SIG-M5 treated with dmso at 0.1 percent for 504 hours (cell line): ENCODE results near the gene PHLDA3.
"Not testable (repeated sequence)": the region's sequence is repeated elsewhere in the genome, so short reads cannot be mapped to it uniquely, and the experiment has no call there.

Source experiments
- DNase-seq: peaks from one replicate; lab custom pipeline; 2025; ENCODE audit not compliant: unreplicated experiment; lab: John Stamatoyannopoulos, UW

PHLDA3 gene

DNA sequence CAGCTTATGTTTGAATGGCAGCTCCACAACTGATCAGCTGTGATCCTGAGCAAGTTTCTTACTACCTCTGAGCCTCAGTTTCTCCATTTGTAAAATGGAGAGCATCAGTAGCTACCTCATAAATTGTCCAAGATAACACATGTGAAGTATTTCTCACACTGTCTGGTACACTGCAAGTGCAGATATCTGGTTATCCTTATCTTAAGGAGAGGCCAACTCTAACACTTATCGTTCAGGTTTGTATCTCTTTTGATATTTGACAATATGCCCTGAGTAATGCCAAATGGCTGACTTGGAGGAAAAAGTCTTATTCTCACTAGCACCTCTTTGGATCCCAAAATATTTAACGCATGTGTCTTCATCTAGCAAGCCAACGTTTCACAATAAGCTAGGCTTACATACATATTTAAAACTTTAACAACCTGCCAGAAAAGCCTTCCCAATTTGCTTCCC is 35.2 kb upstream of the PHLDA3 start:
- no peak for DNase-seq

DNA sequence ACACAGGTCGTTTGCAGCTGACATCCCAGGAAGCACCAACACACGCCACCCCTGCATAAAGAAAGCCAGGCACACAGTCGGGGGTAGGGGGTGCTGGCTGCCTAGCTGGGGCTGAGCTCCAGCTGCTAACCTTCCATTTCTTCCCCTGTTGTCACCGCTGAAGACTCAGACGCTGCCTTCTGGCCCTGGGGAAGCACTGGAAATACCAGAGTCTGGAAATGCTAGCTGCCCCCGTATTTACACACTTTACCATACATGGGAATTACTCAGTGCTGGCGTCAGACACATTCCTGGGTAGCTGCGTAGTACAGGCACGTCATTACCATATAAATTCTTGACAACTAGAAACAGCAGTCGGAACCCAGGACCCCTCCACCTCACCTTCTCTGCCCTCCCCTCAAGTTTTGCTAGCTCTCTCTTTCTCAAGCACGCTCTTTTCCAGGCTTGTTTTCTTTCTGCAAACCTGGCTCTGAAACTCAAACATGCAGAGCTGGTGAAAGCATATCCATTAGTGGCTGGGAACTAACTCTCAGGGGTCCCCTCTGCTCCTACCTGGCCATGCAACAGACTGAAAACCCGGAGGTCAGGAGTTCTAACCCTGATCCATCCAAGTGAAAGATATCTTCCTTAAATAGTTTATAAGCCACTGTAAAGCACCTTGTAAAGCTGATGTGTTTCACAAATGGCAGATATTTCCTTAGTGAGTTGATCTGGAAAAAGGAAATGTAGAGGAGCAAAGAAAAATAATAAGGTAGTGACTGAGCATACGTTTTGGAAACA is 34.6 kb upstream of the PHLDA3 start:
- DNase-seq, result peak; percentile 27

DNA sequence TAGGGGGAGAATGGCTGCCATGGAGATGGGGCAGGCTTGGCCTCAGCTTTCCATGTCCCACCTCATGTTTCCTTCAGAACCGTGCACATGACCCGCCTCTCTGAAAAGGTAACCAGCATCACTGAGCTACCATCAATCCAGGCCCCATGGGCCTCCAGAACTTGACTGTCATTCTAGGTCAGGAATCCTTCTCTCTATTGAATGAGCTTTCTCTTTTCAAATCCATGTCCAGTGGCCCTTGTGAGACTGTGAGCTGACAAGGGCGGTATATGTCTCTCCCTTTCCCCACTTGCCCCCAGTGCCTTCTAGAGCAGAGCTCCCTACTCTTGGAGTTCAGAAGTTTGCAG is 33.5 kb upstream of the PHLDA3 start:
- no peak for DNase-seq

DNA sequence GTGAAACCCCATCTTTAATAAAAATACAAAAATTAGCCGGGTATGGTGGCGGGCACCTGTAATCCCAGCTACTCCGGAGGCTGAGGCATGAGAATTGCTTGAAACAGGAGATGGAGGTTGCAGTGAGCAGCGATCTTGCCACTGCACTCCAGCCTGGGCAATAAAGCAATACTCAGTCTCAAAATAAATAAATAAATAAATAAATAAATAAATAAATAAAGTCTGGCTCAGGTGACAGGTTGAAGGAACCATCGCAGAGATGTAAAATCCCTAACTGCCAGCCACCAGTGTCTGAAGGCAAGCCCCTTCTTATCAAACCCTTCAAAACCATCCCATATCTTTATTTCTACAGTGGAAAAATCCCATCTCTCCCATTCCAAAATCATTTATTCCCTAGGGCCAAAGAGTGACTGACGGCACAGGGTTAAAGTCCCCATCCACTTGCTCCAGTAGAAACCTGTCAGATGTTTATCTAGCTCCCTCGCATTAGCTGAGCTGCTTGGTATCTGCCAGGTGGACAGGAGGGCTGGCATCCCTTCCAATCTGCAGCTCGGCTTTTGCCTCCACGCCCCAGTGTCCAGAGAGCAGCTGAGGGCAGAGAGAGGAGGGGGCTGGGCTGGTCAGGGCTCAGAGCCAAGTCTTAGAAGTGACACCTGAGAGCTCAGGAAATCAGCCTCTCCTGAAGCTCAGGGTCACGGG is 33.0 kb upstream of the PHLDA3 start:
- no peak for DNase-seq

DNA sequence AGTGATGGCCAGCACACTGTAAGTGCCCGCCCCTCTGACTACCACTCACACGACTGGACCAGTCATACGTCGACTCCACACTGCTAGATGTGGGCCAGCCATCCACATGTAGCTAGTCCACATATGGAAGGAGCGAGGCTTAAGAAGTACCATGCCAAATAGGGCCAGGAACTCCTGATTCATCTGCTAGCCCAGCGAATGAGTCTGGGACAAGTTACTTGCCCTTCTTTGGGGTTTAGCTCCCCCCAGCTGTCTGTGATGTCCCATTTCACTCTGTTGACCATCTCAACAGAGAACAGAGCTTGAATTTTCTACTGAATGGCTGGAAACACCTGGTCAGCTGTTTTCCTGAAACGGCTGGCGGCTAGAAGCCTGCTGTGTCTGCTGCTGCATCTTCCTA is 32.2 kb upstream of the PHLDA3 start:
- no peak for DNase-seq

DNA sequence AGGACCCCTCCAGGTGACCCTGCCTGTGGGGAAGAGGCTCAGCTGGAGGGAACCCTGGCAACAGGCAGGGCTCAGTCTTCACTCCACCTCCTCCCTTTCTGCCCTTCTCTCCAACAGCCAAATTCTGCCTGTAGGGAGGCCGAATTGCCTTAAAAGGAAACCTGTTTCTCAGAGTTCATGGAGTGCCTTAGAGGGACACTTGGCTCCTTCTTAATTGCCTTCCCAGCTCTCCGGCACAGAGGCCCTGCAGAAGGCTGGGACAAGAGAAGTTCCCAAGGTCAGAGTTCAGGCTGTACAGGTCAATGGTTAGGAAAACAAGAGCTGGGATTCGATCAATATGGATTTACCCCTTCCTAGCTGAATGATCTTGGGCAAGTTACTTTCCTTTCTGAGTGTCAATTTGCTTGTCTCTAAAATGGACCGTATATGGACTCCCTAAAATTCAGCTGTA is 31.7 kb upstream of the PHLDA3 start:
- no peak for DNase-seq

DNA sequence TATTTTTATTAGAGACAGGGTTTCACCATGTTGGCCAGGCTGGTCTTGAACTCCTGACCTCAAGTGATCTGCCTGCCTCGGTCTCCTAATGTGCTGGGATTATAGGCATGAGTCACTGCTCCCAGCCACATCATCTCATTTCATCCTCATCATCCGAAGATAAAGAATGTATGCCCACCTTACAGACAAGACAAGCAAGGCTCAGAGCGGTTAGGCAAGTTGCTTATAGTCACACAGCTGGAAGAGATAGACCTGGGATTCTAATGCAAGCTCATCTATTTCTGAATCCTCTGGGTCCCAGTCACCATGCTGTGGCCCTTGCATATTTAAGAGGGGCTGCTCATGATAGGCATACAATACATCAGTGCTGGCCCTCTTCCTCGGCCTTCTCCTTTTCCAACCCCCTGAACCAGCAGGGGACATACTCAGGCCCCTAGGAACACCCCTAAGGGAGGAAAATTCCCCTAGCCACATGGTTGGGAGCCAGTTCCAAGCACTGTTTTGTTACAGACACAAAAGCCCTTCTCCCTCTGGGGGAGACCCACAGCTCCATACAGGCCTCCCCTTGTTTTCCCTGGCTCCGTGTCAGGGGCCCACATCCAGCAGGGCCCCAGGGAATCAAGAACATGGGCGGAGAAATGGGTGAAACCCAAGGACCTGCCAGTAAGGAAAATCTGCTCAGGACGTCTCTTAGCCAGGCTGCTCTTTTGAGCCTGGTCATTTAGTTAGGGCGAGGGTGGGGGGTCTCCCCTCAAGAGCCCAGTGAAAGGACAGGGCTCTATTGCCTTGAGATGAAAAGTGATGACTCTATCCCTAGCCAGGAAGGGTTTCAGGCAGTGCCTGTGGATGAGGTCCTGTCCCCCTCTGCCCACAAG is 31.0 kb upstream of the PHLDA3 start:
- no peak for DNase-seq

DNA sequence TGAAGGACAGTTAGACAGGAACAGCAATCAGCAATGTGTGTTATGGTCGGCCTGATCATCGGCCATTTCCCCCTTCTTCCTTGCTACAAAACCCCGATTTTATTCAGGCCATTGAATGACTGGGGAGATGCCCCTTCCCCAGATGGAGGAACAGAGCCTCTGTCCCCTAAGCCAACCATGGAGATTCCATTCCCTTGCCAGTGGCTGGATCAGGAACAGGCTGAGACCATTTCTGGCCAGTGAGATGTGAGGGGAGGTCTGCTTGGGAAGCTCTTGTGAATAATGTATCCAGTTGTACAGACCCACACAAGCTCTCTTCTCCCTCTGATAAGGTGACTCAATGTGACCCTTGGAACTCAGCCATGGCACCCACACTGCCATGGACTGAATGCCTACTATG is 30.2 kb upstream of the PHLDA3 start:
- no peak for DNase-seq

DNA sequence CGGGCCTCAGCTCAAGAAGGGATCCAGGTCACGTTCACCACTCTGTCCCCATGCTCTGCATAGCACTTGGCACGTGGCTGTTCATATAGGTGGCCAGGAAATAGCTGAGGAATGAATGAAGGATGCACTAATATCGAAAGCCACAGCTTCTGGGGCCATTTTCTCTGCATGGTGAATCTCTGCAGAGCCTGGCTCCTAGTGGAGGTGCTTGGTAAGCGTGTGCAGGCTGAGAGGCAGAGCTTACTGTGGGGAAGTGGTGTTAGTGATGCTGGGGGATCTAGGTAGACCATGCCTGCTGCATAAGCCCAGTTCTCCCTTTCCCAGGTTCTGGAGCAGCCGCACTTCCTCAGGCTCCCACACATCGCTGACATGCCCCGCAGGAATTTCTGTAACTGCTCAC is 29.6 kb upstream of the PHLDA3 start:
- no peak for DNase-seq

DNA sequence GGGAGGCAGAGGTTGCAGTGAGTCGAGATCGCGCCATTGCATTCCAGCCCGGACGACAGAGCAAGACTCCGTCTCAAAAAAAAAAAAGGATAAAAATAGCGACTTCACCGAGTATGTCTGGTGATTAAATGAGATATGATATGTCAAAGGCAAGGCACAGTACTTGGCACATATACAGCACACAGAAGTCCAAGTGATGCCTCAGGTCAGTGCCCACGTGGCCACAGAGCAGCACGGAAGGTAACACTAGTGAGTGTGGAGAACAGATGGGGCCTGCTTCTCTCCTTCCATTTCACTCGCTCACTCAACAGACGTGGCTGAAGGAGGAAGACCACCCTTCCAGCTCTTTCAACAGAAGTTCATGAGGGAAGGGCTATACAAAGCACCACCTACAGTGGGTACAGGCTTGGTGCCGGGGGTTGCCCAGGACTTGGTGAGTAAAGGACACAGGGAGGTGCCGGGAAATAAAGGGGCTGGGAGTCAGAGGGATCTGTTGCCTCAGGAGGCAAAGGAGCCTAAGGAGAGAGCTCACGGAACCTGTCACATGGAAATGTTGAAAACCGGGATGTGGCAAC is 29.0 kb upstream of the PHLDA3 start:
- no peak for DNase-seq

DNA sequence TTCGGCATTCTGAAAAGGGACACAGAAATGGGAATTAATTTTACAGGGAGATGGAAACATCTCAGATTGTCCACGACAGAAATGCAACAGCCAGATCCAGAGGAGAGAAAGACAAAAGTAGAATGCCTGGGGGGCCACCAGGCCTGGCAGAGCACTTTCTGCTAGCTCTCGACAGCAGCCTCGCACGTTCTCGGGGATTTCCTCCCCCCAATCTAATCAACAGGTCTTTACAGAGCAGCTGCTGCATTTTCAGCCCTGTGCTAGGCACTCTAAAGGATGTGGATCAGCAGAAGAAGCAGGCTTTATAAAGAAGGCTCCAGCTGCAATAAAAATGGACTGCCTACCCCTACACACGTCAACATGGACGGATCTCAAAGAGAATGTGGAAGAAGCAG is 27.3 kb upstream of the PHLDA3 start:
- DNase-seq, result no peak

DNA sequence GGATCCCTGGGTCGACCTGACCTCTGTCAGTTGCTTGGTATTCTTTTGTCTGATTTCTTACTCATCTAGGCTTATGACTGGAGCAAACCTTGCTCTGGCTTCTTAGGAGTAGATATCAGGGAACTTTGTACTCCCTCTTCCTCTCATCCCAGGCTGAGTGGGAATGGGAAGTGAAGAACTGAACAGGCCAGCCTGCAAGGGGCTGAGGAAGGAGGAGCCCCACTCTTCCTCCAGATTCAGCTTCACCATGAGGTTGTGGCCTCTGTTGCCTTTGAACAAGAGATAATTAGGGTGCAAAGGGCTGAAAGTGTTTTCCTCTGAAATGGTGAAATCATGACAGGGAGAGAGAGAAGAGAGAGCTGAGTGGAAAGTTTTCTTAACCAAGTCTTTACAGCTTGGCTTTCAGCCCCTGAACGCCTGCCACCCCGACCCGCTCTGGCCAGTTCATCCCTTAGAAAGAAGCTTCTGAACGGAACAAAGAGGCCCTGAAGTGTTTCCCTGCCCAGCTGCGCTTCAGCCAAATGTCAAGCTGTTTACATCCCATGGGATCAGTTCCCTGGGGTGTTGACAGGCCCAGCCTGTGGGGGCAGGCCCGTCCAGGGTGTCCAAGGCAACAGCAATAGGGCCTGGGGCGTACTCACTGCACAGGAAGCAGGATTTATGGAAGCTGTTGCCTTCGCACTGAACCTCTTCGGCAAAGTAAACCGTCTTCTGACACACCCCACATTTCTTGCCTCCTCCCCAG is 26.7 kb upstream of the PHLDA3 start:
- no peak for DNase-seq

DNA sequence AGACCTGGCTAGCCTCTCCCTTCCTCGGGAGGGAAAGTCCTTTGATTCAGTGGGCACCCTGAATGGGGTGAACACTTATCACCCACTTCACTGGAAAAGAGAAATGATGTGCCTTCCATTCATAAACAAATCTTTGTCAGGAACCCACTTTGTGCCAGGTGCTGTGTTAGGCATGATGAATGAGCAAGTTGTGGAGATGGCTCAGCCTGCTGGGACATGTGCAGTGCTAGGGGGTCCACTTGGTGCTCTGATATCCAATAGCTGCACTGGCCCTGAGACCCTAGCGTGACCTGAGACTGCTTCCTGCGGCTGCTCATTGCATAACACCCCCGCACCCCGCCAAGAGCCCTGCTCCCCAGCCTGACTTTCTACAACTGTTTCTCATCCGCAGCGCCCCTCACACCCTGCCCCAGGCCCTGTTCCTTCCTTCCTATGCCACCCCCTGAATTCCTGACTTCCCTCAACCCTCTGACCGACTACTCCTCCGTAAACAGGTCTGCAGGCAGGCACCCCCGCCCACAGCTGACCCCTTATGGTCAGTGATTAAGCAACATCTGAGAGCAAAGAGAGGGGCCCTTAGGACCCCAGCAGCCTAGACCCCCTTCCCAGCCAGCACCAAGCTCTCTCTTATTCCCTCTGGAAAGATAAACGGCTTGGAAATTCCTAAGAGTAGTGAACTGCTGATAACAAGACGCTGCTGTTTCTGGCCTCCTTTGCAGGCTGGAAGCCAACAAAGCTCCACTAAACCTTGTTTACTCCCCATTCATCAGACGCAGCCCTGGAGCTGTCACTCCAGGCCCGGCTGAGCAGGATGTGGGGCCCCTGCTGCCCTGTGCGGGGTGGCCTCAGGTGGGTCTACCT is 25.0 kb upstream of the PHLDA3 start:
- no peak for DNase-seq

DNA sequence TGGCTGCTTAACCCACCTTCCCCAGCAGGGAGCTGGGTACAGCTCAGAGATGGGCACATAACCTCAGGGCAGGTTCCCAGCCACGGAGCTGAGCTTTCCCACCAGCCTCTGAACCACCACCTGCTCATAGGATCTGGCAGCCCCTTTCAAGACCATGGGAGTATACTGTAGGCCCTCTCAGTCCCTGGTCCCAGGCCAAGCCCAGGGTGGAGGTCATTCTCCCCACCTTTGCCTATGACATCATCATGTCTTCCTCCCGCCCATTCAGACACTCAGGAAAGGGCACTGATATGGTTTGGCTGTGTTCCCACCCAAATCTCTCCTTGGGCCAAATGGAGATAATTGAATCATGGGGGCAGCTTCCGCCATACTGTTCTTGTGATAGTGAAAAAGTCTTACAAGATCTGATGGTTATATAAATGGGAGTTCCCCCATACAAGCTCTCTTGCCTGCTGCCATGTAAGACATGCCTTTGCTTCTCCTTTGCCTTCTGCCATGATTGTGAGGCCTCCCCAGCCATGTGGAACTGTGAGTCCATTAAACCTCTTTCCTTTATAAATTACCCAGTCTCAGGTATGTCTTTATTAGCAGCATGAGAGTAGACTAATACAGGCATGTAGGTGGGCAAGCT is 24.2 kb upstream of the PHLDA3 start:
- not testable (repeated sequence) for DNase-seq

DNA sequence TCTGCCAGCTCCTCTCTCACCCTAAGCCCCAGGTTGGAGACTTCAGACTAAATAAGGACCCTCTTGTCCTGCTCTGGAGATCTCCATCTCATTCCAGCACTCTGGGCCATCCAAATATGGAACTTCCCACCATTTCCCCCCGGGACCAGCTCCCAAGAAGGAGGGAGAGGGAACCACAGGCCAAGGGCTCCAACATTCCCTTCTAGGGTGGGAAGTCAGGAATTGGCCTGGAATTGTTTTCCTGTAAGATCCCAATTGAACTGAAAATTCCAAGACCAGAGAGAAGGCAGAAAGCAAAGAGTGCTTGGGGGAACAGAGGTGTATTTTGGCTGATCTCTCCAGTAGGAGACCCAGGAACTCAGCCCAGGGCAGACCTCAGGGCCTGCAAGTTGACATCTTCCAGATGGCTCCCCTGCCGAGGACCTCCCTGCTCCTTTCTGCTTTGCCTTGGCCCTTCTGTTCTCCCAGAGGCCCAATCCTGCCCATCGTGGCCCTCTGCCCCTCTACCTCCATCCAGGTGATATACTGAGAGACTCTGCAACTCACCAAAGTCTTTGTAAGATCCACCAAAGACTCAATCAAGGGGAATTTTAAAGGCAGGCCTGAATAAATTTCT is 23.0 kb upstream of the PHLDA3 start:
- no peak for DNase-seq

DNA sequence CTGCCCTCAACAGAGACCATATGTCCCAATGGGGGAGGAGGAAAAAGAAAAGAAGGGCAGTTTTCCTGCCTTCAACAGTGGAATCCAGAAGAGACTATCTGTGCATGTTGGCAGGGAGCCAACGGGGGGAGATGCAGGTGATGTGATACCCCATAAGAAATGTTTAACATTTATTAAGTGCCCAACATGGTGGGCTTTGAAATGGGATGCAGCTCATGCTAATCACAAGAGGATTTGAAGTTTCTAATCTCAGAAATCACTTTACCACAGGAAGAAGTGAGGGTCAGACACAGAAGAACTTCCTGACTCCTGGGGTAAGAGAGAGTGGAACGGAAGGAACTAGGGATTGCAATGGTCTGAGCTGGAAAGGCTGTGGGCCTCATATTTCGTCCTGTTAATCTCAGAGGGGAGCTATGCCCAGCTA is 21.7 kb upstream of the PHLDA3 start:
- no peak for DNase-seq

DNA sequence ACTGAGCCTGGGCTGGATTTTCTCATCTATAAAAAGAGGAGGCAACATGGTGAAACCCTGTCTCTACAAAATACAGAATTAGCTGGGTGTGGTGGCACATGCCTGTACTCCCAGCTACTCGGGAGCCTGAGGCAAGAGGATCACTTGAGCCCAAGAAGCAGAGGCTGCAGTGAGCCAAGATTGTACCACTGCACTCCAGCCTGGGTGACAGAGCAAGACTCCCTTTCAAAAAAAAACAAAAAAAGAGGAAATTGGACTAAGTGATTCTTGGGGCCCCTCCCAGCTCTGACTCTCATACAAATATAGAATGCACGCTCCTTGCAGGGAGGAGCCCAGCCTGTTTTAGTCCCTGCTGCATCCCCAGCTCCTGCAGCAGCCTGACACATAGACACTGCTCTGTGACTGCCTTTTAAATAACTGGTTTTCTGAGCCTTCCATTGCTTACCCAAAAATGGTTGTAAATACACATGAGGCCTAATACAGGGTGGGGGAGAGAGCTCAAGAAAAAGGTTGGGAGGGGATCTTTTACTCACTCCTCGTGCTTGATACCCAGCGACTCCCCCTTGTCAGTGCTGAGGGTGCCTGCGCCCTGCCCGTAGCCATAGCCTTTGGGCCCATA is 20.8 kb upstream of the PHLDA3 start:
- peak; percentile 53 for DNase-seq

DNA sequence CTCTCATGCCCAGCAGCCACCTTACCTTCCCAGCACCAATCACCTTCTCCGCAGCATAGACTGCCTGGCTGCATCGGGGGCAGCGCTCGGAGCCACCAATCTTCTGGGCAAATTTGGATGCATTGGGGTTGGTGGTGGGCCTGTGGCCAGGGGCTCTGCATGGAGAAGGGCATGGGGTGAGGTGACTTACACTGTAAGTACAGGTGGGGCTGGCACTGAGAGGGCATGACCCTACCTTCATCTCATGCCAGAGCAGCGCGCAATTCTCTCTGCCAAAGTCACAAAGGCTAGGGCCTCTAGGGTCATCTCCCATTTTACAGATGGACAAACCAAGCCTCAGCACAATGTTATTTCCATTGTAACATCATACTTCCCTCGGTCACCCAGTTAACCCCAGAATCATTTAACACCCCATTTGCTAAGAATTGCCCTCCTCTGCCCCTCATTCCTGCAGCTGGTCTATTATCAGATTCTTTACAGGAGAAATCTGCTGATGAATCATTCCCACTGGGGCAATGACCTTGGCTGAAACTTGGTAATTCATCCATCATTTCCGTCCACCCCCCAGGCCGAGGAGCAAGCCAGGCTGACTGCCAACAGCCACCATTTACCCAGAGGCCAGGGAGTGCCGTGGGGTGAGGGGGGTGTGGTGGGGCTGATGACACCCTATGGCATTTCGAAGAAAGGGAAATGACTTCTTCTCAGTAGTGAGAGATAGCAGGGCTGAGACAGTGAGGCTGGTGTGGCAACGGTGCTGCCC is 20.0 kb upstream of the PHLDA3 start:
- no peak for DNase-seq
